Measurements from ENCODE around the gene PIH1D2. TPM values are rescaled to one million over a fixed set of nuclear protein-coding genes. Genes with fewer than 3 reads are reported as not detected.
"Not testable (repeated sequence)": the region's sequence is repeated elsewhere in the genome, so short reads cannot be mapped to it uniquely, and the experiment has no call there.

The PIH1D2 gene
- total RNA-seq, 4 donors from 2014 or later, result 0.29 to 5.5 (median 1.6) TPM

DNA sequence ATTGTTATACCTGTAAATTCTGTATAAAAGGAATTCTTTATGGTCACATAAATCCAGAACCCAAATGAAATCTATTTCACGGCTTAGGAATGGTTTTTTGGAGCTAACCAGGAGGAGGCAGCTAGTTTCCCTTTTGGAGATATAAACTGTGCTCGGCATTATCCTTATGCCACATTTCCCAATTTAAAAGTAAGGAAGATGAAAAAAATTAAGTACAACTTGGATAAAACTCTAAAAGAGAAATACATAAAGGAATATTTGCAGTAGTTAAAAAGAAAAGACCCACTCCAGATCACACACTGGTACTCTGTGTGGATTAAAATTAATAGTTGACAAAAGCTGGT lies 30.9 kb downstream of the PIH1D2 start:
- H3K4me3 ChIP-seq, result no peak overlapping the region
- H3K4me1 ChIP-seq, result no peaks in the 10 kb centered on the region
- no peak for DNase-seq
- no peaks in the 10 kb centered on the region for H3K9me3 ChIP-seq
- H3K36me3 ChIP-seq, result no peaks in the 10 kb centered on the region
- TF ChIP-seq CTCF (IDR thresholded peaks at IDR 0.05) (no peak), POLR2A (IDR thresholded peaks at IDR 0.05) (no peak)
- no peak overlapping the region for H3K27ac ChIP-seq
- intact Hi-C loops (cut with DNase I; ENCODE audit: low total_unique reads), result no loop called here
- H3K27me3 ChIP-seq, result no peaks in the 10 kb centered on the region

DNA sequence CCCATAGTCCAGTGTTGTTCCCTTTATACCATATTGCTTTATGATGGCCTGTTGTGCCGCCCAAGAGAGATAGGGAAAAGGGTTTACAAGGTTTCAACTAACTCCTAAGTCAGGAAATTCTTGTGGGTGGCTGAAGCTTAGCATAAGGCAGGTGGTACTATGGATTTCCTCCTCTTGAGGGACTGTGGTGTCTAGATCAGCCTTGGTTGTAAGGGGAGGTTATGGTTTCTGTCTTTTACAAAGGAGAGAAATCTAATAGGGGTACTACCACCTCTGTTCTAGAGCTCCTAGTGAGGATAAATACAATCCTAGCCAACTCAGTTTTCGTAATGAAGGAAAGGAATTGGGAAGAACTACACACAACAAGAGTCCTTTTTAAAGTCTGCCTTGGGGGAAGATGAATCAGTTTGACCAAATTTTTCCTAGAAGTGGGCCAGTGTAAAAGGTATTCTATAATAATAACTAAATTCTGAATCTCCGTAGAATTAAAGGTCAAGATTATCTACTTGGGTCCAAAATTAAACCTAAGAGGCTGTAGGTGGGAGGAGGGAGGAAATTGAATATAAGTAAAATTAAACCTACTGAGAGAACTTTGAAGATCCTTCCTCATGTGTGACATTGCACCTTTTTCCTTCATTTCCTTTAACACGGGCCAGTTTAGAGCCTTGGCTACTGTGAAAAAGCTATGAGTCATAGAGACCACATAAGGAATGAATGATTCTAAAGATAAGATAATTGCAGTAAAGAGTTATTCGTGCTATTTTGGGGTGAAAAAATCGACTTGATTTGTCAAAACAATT lies 31.5 kb downstream of the PIH1D2 start:
- no peak overlapping the region for H3K4me3 ChIP-seq
- TF ChIP-seq CTCF (IDR thresholded peaks at IDR 0.05) (no peak), POLR2A (IDR thresholded peaks at IDR 0.05) (no peak)
- H3K36me3 ChIP-seq, result no peaks in the 10 kb centered on the region
- H3K27ac ChIP-seq, result no peak overlapping the region
- no peaks in the 10 kb centered on the region for H3K9me3 ChIP-seq
- no peaks in the 10 kb centered on the region for H3K4me1 ChIP-seq
- H3K27me3 ChIP-seq, result no peaks in the 10 kb centered on the region
- DNase-seq, result no peak
- intact Hi-C loops (cut with DNase I; ENCODE audit: low total_unique reads), result no loop called here

DNA sequence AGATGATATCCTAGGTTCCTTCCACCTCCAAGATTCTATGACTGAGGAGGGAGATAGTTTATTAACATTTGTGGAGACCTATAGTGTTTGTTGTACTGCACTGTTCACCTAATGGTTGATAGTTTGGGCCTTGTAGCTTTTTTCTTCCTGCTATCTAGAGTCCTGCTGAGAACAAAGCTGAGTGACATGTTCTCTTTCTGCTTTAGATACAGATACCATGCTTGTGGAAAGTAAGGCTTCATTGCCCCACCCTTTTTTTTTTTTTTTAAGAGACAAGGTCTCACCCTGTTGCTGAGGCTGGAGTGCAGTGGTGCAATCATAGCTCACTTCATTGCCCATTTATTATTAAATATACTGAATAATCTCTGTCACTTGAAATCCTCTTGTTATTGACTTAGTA lies 36.3 kb downstream of the PIH1D2 start:
- no peaks in the 10 kb centered on the region for H3K36me3 ChIP-seq

DNA sequence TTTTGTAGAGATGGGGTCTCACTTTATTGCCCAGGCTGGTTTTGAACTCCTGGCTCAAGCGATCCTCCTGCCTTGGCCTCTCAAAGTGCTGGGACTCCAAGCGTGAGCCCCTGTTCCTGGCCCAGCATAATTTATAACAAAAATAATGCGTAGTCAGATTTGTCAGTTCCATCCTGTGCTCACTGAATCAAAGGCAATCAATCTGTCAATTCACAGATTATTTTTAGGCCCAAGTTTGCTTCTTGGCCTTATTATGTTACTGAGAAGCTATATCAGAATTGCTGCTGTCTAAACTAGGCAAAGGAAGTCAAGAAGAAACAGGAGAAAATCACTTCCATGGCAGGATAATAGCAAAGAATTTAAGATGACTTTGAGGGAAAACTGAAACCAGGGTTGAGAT lies 39.9 kb downstream of the PIH1D2 start:
- TF ChIP-seq POLR2A (IDR thresholded peaks at IDR 0.05) (no peak), CTCF (IDR thresholded peaks at IDR 0.05) (no peak)
- DNase-seq, result no peak
- Histone ChIP-seq H3K4me3 (no peak overlapping the region), H3K9me3 (no peaks in the 10 kb centered on the region), H3K36me3 (no peaks in the 10 kb centered on the region), H3K27me3 (no peaks in the 10 kb centered on the region), H3K27ac (no peak overlapping the region), H3K4me1 (no peaks in the 10 kb centered on the region)
- intact Hi-C loops (cut with DNase I; ENCODE audit: low total_unique reads), result no loop called here

More for the DNA sequence above, 36.3 kb downstream of the PIH1D2 start:
- TF ChIP-seq CTCF (IDR thresholded peaks at IDR 0.05) (no peak), POLR2A (IDR thresholded peaks at IDR 0.05) (no peak)
- no peak for DNase-seq
- intact Hi-C loops (cut with DNase I; ENCODE audit: low total_unique reads), result no loop called here
- H3K4me3 ChIP-seq, result no peak overlapping the region
- no peaks in the 10 kb centered on the region for H3K4me1 ChIP-seq
- no peaks in the 10 kb centered on the region for H3K9me3 ChIP-seq
- no peaks in the 10 kb centered on the region for H3K27me3 ChIP-seq
- no peak overlapping the region for H3K27ac ChIP-seq

- Histone ChIP-seq H3K4me3 (no peak overlapping the region), H3K27me3 (no peaks in the 10 kb centered on the region), H3K9me3 (no peaks in the 10 kb centered on the region), H3K4me1 (no peaks in the 10 kb centered on the region), H3K36me3 (no peaks in the 10 kb centered on the region), H3K27ac (no peak overlapping the region)
- intact Hi-C loops (cut with DNase I; ENCODE audit: low total_unique reads), result no loop called here
- TF ChIP-seq POLR2A (IDR thresholded peaks at IDR 0.05) (no peak), CTCF (IDR thresholded peaks at IDR 0.05) (no peak)
- no peak for DNase-seq
Measured at GRCh38 chr11:112029460-112029859, 44.4 kb downstream of the PIH1D2 start.

DNA sequence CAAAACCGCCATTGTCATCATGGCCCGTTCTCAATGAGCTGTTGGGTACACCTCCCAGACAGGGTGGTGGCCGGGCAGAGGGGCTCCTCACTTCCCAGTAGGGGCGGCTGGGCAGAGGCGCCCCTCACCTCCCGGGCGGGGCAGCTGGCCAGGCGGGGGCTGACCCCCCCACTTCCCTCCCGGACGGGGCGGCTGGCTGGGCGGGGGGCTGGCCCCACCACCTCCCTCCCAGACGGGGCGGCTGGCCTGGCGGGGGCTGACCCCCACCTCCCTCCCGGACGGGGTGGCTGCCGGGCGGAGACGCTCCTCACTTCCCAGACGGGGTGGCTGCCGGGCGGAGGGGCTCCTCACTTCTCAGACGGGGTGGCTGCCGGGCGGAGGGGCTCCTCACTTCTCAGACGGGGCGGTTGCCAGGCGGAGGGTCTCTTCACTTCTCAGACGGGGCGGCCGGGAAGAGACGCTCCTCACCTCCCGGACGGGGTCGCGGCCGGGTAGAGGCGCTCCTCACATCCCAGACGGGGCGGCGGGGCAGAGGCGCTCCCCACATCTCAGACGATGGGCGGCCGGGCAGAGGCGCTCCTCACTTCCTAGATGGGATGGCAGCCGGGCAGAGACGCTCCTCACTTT lies 46.9 kb downstream of the PIH1D2 start:
- H3K4me3 ChIP-seq; H3K4me1 ChIP-seq; H3K27me3 ChIP-seq; H3K36me3 ChIP-seq; DNase-seq; H3K9me3 ChIP-seq; H3K27ac ChIP-seq; intact Hi-C loops (cut with DNase I; ENCODE audit: low total_unique reads): not testable (repeated sequence)

Measured in uterus (tissue), 4 donors.